ENCODE results near the gene KCNB1.
"Not testable (repeated sequence)": the region's sequence is repeated elsewhere in the genome, so short reads cannot be mapped to it uniquely, and the experiment has no call there.

Gene KCNB1

DNA sequence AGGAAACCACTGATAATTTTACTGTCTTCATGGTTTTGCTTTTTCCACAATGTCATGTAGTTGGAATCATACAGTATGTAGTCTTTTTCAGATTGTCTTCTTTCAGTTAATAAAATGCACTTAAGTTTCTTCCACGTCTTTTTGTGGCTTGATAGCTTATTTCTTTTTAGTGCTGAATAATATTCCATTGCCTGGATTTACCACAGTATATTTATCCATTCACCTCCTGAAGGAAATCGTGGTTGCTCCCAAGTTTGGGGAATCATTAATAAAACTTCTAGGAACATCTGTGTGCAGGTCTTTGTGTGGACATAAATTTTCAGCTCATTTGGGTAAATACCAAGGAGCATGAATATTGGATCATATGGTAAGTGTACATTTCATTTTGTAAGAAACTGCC is 165.8 kb downstream of the KCNB1 start:
- H3K4me1 ChIP-seq (ENCODE audit: insufficient read depth, low read length): no peaks in the 10 kb centered on the region
- no peaks in the 10 kb centered on the region for H3K36me3 ChIP-seq (ENCODE audit: insufficient read depth, low read length)
- no peak overlapping the region for H3K9ac ChIP-seq (ENCODE audit: low read depth, low read length)
- peaks cover 62% of the 10 kb centered on the region for H3K27me3 ChIP-seq (ENCODE audit: insufficient read depth, low read length)
- no peak overlapping the region for H3K27ac ChIP-seq (ENCODE audit: low read depth, low read length)
- no peak overlapping the region for H3K4me3 ChIP-seq (ENCODE audit: low read length)
- WGBS: 78% methylated on average over 1 of the region's 2 CpGs
- H3K9me3 ChIP-seq (ENCODE audit: insufficient read depth, low read depth, low read length): no peaks in the 10 kb centered on the region

DNA sequence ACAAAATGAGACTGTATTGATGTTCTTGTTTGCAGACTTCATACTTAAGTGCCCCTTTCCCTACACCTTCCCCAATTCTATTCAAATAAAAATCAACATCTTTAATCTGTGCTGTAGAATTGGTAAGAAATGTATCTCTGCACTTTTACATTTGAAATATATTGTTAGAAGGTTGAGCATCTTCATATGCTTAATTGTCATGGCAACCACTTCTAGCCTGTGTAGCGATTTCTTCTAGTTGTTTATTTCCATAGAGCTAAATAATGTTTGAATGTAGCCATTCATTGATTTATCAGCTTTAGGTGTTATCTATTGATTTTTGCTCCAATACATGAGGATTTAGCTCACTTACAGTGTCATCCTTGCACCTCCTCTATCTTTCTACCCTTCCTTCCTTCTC is 166.9 kb downstream of the KCNB1 start:
- Histone ChIP-seq H3K27me3 (ENCODE audit: insufficient read depth, low read length) (peaks cover 62% of the 10 kb centered on the region), H3K9ac (ENCODE audit: low read depth, low read length) (no peak overlapping the region), H3K9me3 (ENCODE audit: insufficient read depth, low read depth, low read length) (no peaks in the 10 kb centered on the region), H3K4me1 (ENCODE audit: insufficient read depth, low read length) (no peaks in the 10 kb centered on the region), H3K4me3 (ENCODE audit: low read length) (no peak overlapping the region), H3K36me3 (ENCODE audit: insufficient read depth, low read length) (no peaks in the 10 kb centered on the region), H3K27ac (ENCODE audit: low read depth, low read length) (no peak overlapping the region)
- WGBS: 100% methylated on average over 1 of the region's 1 CpG

DNA sequence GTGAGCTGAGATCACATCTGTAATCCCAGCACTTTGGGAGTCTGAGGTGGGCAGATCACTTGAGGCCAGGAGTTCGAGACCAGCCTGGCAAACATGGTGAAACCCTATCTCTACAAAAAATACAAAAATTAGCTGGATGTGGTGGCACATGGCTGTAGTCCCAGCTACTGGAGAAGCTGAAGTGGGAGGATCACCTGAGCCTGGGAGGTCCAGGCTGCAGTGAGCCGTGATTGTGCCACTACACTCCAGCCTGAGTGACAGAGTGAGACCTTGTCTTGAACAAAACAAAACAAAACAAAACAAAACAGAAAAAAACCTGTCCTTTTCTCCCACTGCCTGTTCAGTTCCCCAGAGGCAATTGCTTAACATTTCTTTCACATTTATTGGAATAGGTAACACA is 168.4 kb downstream of the KCNB1 start:
- H3K27ac ChIP-seq (ENCODE audit: low read depth, low read length); H3K36me3 ChIP-seq (ENCODE audit: insufficient read depth, low read length); H3K4me1 ChIP-seq (ENCODE audit: insufficient read depth, low read length); H3K9me3 ChIP-seq (ENCODE audit: insufficient read depth, low read depth, low read length); H3K4me3 ChIP-seq (ENCODE audit: low read length); H3K9ac ChIP-seq (ENCODE audit: low read depth, low read length): not testable (repeated sequence)
- H3K27me3 ChIP-seq (ENCODE audit: insufficient read depth, low read length): peaks cover 48% of the 10 kb centered on the region
- 92% methylated on average over 2 of the region's 2 CpGs for WGBS
